KMS-11 (cell line): ENCODE measurements around the gene C19orf47.

Source experiments
- H2AFZ ChIP-seq: fragments of 200-600 bp; sonication (generic); 2 replicates; pipeline ENCODE4 v1.6.1; 2016; ENCODE audit warnings: antibody characterized with exemption, mixed run types, low read depth
- H3K27ac ChIP-seq: fragments of 200-600 bp; sonication (generic); 2 replicates; pipeline ENCODE4 v1.6.1; 2016; ENCODE audit warnings: mild to moderate bottlenecking, mixed run types
- H3K27me3 ChIP-seq: fragments of 200-600 bp; sonication (generic); 2 replicates; pipeline ENCODE4 v1.6.1; 2017; ENCODE audit warnings: mild to moderate bottlenecking, low read depth, mixed run types, moderate library complexity; ENCODE audit not compliant: insufficient read depth
- H3K36me3 ChIP-seq: fragments of 200-600 bp; sonication (generic); 2 replicates; pipeline ENCODE4 v1.6.1; 2017; ENCODE audit warnings: mild to moderate bottlenecking, mixed run types; ENCODE audit not compliant: insufficient read depth
- H3K4me1 ChIP-seq: fragments of 200-600 bp; sonication (generic); 2 replicates; pipeline ENCODE4 v1.6.1; 2016; ENCODE audit warnings: mild to moderate bottlenecking, low read depth, mixed run types; ENCODE audit not compliant: poor library complexity, severe bottlenecking
- H3K4me2 ChIP-seq: fragments of 200-600 bp; sonication (generic); 2 replicates; pipeline ENCODE4 v1.7.0; 2016; ENCODE audit warnings: mild to moderate bottlenecking, mixed run types
- H3K4me3 ChIP-seq: fragments of 200-600 bp; sonication (generic); IDR thresholded peaks from 2 replicates; pipeline ENCODE4 v1.6.1; 2017; ENCODE audit warnings: low read depth, low read length, mixed read lengths; ENCODE audit not compliant: insufficient read depth
- H3K79me2 ChIP-seq: fragments of 200-600 bp; sonication (generic); 2 replicates; pipeline ENCODE4 v1.6.1; 2016; ENCODE audit warnings: low read depth, mixed run types; ENCODE audit not compliant: insufficient read depth
- H3K9ac ChIP-seq: fragments of 200-600 bp; sonication (generic); 2 replicates; pipeline ENCODE4 v1.6.1; 2016; ENCODE audit warnings: mild to moderate bottlenecking, mixed run types
- H4K20me1 ChIP-seq: fragments of 200-600 bp; sonication (generic); 2 replicates; pipeline ENCODE4 v1.6.1; 2016; ENCODE audit warnings: mild to moderate bottlenecking, mixed run types; ENCODE audit not compliant: insufficient read depth
- CTCF ChIP-seq: fragments of 200-600 bp; sonication (generic); conservative IDR thresholded peaks from 2 replicates; pipeline ENCODE4 v1.6.1; 2017; ENCODE audit warnings: low read depth, mild to moderate bottlenecking, antibody characterized with exemption, low read length, moderate library complexity, mixed read lengths

C19orf47 gene

GRCh38 chr19:40362160-40362559 lies 14.0 kb upstream of the C19orf47 start:
- no peak overlapping the region for H3K9ac ChIP-seq
- no peak overlapping the region for H3K4me3 ChIP-seq
- H3K79me2 ChIP-seq: no peaks in the 10 kb centered on the region
- no peaks in the 10 kb centered on the region for H4K20me1 ChIP-seq
- H3K4me1 ChIP-seq: peaks cover 12% of the 10 kb centered on the region
- no peak overlapping the region for H2AFZ ChIP-seq
- H3K36me3 ChIP-seq: no peaks in the 10 kb centered on the region
- no peak for TF ChIP-seq CTCF
- no peak overlapping the region for H3K4me2 ChIP-seq
- no peak overlapping the region for H3K27ac ChIP-seq
- H3K27me3 ChIP-seq: no peaks in the 10 kb centered on the region

GRCh38 chr19:40360708-40361241 lies 12.6 kb upstream of the C19orf47 start:
- no peak overlapping the region for H3K4me2 ChIP-seq
- no peaks in the 10 kb centered on the region for H4K20me1 ChIP-seq
- no peaks in the 10 kb centered on the region for H3K27me3 ChIP-seq
- H2AFZ ChIP-seq: no peak overlapping the region
- H3K36me3 ChIP-seq: no peaks in the 10 kb centered on the region
- no peak for TF ChIP-seq CTCF
- H3K27ac ChIP-seq: no peak overlapping the region
- H3K4me3 ChIP-seq: no peak overlapping the region
- H3K79me2 ChIP-seq: no peaks in the 10 kb centered on the region
- peaks cover 12% of the 10 kb centered on the region for H3K4me1 ChIP-seq
- H3K9ac ChIP-seq: no peak overlapping the region

- Histone ChIP-seq H3K36me3 (no peaks in the 10 kb centered on the region), H3K27ac (no peak overlapping the region), H3K27me3 (no peaks in the 10 kb centered on the region), H3K9ac (no peak overlapping the region), H3K4me2 (no peak overlapping the region), H3K4me3 (no peak overlapping the region), H3K4me1 (peaks cover 12% of the 10 kb centered on the region), H2AFZ (no peak overlapping the region), H4K20me1 (no peaks in the 10 kb centered on the region), H3K79me2 (no peaks in the 10 kb centered on the region)
- TF ChIP-seq CTCF: no peak
These were observed 12.0 kb upstream of the C19orf47 start for GRCh38 chr19:40360020-40360707.

- peaks cover 12% of the 10 kb centered on the region for H3K4me1 ChIP-seq
- no peaks in the 10 kb centered on the region for H3K27me3 ChIP-seq
- H3K27ac ChIP-seq: no peak overlapping the region
- no peak overlapping the region for H2AFZ ChIP-seq
- no peaks in the 10 kb centered on the region for H3K79me2 ChIP-seq
- no peaks in the 10 kb centered on the region for H4K20me1 ChIP-seq
- H3K9ac ChIP-seq: no peak overlapping the region
- no peak for TF ChIP-seq CTCF
- no peak overlapping the region for H3K4me3 ChIP-seq
- no peaks in the 10 kb centered on the region for H3K36me3 ChIP-seq
- no peak overlapping the region for H3K4me2 ChIP-seq
These were observed 10.6 kb upstream of the C19orf47 start for GRCh38 chr19:40358773-40359172.
